ENCODE measurements around the gene CACNA2D1. TPM values are rescaled to one million over a fixed set of nuclear protein-coding genes. Genes with fewer than 3 reads are reported as not detected.

The CACNA2D1 gene
- total RNA-seq, 1 experiment from 2014 or later, result 0.27 TPM

DNA sequence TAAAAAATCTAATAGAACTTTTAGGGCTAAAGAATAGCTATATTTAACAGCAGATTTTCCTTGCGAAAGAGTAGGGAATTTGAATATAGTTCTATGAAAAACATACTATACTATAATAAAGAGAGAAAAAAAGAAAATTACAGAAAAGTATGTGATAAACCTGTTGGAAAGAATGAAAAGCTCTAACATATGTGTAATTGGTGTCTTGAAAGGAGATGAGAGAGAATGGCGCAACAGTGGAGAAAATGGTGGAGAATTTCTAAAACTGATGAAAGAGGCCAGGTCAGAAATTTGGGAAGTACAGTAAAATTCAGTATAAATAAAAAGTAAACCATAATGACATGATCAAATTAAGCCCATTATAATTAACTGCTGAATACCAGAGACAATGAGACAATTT is 20.8 kb upstream of the CACNA2D1 start:
- intact Hi-C loops (cut with micrococcal nuclease), result no loop called here
- H3K79me2 ChIP-seq (ENCODE audit: insufficient read depth, low read length), result no peaks in the 10 kb centered on the region
- no peaks in the 10 kb centered on the region for H4K20me1 ChIP-seq (ENCODE audit: insufficient read depth)
- no peak overlapping the region for H3K27ac ChIP-seq (ENCODE audit: low read depth, low read length)
- no peak for TF ChIP-seq SP1 (IDR thresholded peaks at IDR 0.05; ENCODE audit: low read depth)
- TF ChIP-seq FOSL1 (IDR thresholded peaks at IDR 0.05; ENCODE audit: low read depth), result no peak
- no peak for TF ChIP-seq SRF (IDR thresholded peaks at IDR 0.05; ENCODE audit: low read depth)
- TF ChIP-seq YY1 (IDR thresholded peaks at IDR 0.05; ENCODE audit: extremely low read depth, insufficient replicate concordance, low read depth, low read length), result no peak
- no peak for TF ChIP-seq ELF1 (IDR thresholded peaks at IDR 0.05; ENCODE audit: borderline replicate concordance, low read depth)
- no peak for TF ChIP-seq CBX3 (IDR thresholded peaks at IDR 0.05; ENCODE audit: low read depth)
- TF ChIP-seq EGR1 (IDR thresholded peaks at IDR 0.05; ENCODE audit: low read depth), result no peak
- ATAC-seq, result no peak
- ChIA-PET RAD21 (ENCODE audit: low non-redundant PET in 1 of 2, low total read pairs in 2 of 2, uncharacterized antibody in 2 of 2, unreplicated experiment in 2 of 2) (no interaction called here), POLR2A (no interaction called here), CTCF (no interaction called here)
- BruUV-seq (replicated peaks), result no TSS peak
- H3K9me3 ChIP-seq (ENCODE audit: control insufficient read depth in 1 of 2, insufficient read depth in 1 of 2, low read depth in 1 of 2, low read length in 2 of 2), result no peaks in the 10 kb centered on the region; a peak in 1 of 4 replicates
- no peak overlapping the region for H3K9ac ChIP-seq (ENCODE audit: low read length)
- no peak overlapping the region for H2AFZ ChIP-seq (ENCODE audit: low read depth, low read length, poor library complexity, severe bottlenecking)
- no peaks in the 10 kb centered on the region for H3K27me3 ChIP-seq (ENCODE audit: insufficient read depth, low read length)
- H3K9me2 ChIP-seq (ENCODE audit: insufficient read depth), result no peaks in the 10 kb centered on the region; the same call in 1 of the 2 replicates
- no peak overlapping the region for H3K4me3 ChIP-seq (replicated peaks in 1 of 2; ENCODE audit: low read depth in 1 of 2, low read length in 2 of 2)
- no peaks in the 10 kb centered on the region for H3K4me1 ChIP-seq (ENCODE audit: control insufficient read depth in 1 of 2, insufficient read depth in 2 of 2, low read length in 2 of 2)
- no peak overlapping the region for H3K4me2 ChIP-seq (ENCODE audit: low read length)
- DNase-seq (ENCODE audit: low read depth, low spot score), result no peak
- no peaks in the 10 kb centered on the region for H3K36me3 ChIP-seq (ENCODE audit: control insufficient read depth in 1 of 2, insufficient read depth in 2 of 2, low read length in 2 of 2)

- no TSS peak for BruUV-seq (replicated peaks)
- no peaks in the 10 kb centered on the region for H3K27me3 ChIP-seq (ENCODE audit: insufficient read depth, low read length)
- CTCF ChIA-PET, result interaction anchor here (0.7 kb wide), 1 partner anchor 15 kb away, joined by 3 read pairs; no protein-coding TSS in a partner anchor
Measured at GRCh38 chr7:82455295-82455694, 11.7 kb upstream of the CACNA2D1 start.

More at GRCh38 chr7:82455295-82455694, 11.7 kb upstream of the CACNA2D1 start:
- no peak overlapping the region for H3K9ac ChIP-seq (ENCODE audit: low read length)
- no peak for DNase-seq (ENCODE audit: low read depth, low spot score)
- no peak overlapping the region for H2AFZ ChIP-seq (ENCODE audit: low read depth, low read length, poor library complexity, severe bottlenecking)
- H3K9me2 ChIP-seq (ENCODE audit: insufficient read depth), result no peaks in the 10 kb centered on the region
- RAD21 ChIA-PET (ENCODE audit: low non-redundant PET in 1 of 2, low total read pairs in 2 of 2, uncharacterized antibody in 2 of 2, unreplicated experiment in 2 of 2), result no interaction called here
- H3K4me2 ChIP-seq (ENCODE audit: low read length), result no peak overlapping the region
- no peaks in the 10 kb centered on the region for H3K79me2 ChIP-seq (ENCODE audit: insufficient read depth, low read length)
- ATAC-seq, result no peak
- H3K36me3 ChIP-seq (ENCODE audit: control insufficient read depth in 1 of 2, insufficient read depth in 2 of 2, low read length in 2 of 2), result no peaks in the 10 kb centered on the region
- intact Hi-C loops (cut with micrococcal nuclease), result no loop called here
- no peaks in the 10 kb centered on the region for H3K9me3 ChIP-seq (ENCODE audit: control insufficient read depth in 1 of 2, insufficient read depth in 1 of 2, low read depth in 1 of 2, low read length in 2 of 2)
- no peaks in the 10 kb centered on the region for H4K20me1 ChIP-seq (ENCODE audit: insufficient read depth)
- POLR2A ChIA-PET, result no interaction called here
- no peak overlapping the region for H3K27ac ChIP-seq (ENCODE audit: low read depth, low read length)
- no peaks in the 10 kb centered on the region for H3K4me1 ChIP-seq (ENCODE audit: control insufficient read depth in 1 of 2, insufficient read depth in 2 of 2, low read length in 2 of 2)
- TF ChIP-seq JUND (IDR thresholded peaks at IDR 0.05), result no peak
- no peak for TF ChIP-seq EZH2 (IDR thresholded peaks at IDR 0.05)
- TF ChIP-seq, protein P1, sequence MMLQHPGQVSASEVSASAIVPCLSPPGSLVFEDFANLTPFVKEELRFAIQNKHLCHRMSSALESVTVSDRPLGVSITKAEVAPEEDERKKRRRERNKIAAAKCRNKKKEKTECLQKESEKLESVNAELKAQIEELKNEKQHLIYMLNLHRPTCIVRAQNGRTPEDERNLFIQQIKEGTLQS (IDR thresholded peaks at IDR 0.05), result no peak
- TF ChIP-seq POLR2A (IDR thresholded peaks at IDR 0.05; ENCODE audit: borderline replicate concordance, extremely low read depth, insufficient read depth, insufficient read length), result no peak
- no peak for TF ChIP-seq POLR2AphosphoS5 (IDR thresholded peaks at IDR 0.05; ENCODE audit: low read depth, low read length)
- TF ChIP-seq YY1 (IDR thresholded peaks at IDR 0.05; ENCODE audit: extremely low read depth, insufficient replicate concordance, low read depth, low read length), result no peak
- no peak for TF ChIP-seq SIN3A (IDR thresholded peaks at IDR 0.05; ENCODE audit: low read depth)
- no peak overlapping the region for H3K4me3 ChIP-seq (replicated peaks in 1 of 2; ENCODE audit: low read depth in 1 of 2, low read length in 2 of 2)

Data from HCT116 (cell line).